GM18508 (cell line): ENCODE measurements around the gene NLRP3.
"Not testable (repeated sequence)": the region's sequence is repeated elsewhere in the genome, so short reads cannot be mapped to it uniquely, and the experiment has no call there.

Experiments used
- ATAC-seq: cut with Tn5 transposase; IDR thresholded peaks from one replicate; pipeline ENCODE4 v1.9.1; 2021; ENCODE audit warnings: moderate number of reproducible peaks; ENCODE audit not compliant: insufficient read depth, unreplicated experiment

The NLRP3 gene

GRCh38 chr1:247390116-247390791 lies 25.7 kb upstream of the NLRP3 start:
- ATAC-seq, result peak; percentile 100

GRCh38 chr1:247390996-247391395 lies 25.0 kb upstream of the NLRP3 start:
- no peak for ATAC-seq

- no peak for ATAC-seq
These were observed 23.9 kb upstream of the NLRP3 start for GRCh38 chr1:247392088-247392487.

GRCh38 chr1:247395075-247395474 lies 20.9 kb upstream of the NLRP3 start:
- ATAC-seq, result not testable (repeated sequence)

DNA sequence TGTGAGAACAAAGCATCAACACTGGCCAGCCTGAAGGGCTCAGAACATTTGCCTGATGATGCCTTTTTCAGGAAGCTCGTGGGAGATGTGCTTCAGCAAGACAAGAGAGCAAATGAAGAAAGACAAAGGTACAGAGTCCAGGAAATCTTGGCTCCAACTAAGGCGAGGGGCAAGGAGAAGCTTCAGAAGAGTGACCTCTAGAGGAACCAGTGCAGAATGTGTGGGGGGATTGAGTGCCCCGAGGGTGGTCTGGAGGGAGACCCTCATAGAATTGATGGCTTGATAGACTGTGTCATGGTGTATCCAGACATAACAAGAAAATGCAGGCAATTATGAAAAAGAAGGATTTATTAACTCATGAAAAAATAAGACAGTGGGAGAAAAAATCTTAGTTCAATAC lies 15.3 kb upstream of the NLRP3 start:
- no peak for ATAC-seq

DNA sequence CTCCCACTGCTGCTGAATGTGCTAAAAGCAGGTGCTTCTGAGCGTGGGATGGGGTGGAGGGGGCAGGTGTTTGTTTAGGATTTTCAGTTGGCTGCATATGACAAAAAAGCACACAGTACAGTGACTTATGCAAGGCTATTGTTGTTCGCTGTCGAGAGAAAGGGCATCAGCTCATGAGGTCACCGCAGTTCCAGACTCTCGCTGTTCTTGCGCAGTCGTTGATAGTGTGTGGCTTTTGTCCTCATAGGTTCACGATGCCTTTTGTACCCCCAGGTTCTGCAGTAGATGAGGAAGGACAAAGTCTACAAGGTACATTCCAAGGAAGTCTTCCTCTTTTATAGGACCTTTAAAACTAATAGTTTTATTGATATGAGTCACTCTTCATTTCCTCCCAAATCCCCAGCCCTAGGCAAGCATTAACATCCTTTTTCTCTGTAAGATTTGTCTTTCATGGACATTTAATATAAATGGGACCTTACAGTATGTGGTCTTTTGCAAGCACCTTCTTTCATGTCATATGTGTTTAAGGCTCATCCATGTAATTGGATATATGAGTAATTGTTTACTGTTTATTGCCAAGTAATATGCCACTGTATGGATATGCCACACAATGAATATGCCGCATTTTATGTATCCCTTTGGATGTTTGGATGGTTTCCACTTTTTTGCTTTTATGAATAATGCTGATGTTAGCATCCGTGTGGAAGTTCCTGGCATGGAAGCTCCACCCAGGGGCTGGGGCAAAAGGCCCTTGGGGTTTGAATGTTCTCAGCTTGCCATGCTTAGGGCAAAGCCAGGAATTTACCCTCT lies 14.5 kb upstream of the NLRP3 start:
- ATAC-seq, result no peak

GRCh38 chr1:247402120-247402675 lies 13.8 kb upstream of the NLRP3 start:
- no peak for ATAC-seq

GRCh38 chr1:247406014-247406656 lies 9.8 kb upstream of the NLRP3 start:
- no peak for ATAC-seq

DNA sequence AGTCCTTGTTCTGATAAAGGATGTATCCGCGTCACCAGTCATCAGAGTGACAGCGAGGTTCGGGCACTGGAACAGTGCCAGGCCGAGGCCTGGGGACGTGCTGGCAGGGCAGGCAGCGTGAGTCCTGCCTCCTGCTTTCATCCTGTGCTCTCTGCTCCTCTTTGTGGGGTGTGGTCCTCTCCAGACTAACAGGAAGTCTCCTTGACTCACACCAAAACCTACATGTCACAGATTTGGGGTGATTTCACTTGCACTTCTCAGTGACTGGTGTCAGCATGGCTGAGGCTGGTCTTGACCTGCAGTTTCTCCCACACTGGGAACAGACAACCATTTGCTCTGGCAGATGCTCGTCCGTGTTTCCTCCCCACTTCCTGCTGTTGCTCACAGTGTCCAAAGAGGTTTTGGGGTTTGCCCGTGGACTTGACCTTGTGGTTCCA lies 8.8 kb upstream of the NLRP3 start:
- peak; percentile 80 for ATAC-seq

- no peak for ATAC-seq
These were observed 7.9 kb upstream of the NLRP3 start for GRCh38 chr1:247408100-247408499.

- ATAC-seq, result peak; percentile 84
These were observed 6.0 kb upstream of the NLRP3 start for GRCh38 chr1:247409869-247410544.

GRCh38 chr1:247411621-247412327 lies 4.2 kb upstream of the NLRP3 start:
- no peak for ATAC-seq

DNA sequence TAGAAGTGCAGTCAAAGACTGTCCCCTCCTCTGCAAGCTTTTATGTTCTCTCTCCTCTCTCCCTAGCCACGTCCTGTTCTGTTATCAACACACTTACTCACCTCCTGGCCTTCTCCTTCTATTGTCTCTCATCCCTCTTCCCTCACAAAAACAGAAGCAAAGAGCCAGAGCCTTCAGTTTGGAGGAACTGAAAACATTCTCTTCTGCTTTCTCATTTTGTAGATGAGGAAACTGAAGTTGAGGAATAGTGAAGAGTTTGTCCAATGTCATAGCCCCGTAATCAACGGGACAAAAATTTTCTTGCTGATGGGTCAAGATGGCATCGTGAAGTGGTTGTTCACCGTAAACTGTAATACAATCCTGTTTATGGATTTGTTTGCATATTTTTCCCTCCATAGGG lies 1.9 kb downstream of the NLRP3 start:
- no peak for ATAC-seq

DNA sequence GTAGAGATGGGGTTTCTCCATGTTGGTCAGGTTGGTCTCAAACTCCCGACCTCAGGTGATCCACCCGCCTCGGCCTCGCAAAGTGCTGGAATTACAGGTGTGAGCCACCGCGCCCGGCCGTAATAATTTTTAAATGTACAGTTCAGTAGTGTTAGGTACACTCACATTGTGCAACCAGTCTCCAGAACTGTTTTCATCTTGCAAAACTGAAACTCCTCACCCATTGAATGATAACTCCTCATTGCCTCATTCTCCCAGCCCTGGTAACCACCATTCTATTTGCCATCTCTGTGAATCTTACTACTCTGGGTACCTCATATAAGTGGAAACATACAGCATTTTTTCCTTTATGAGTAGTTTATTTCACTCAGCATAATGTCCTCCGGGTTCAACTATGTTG lies 3.4 kb downstream of the NLRP3 start:
- no peak for ATAC-seq

DNA sequence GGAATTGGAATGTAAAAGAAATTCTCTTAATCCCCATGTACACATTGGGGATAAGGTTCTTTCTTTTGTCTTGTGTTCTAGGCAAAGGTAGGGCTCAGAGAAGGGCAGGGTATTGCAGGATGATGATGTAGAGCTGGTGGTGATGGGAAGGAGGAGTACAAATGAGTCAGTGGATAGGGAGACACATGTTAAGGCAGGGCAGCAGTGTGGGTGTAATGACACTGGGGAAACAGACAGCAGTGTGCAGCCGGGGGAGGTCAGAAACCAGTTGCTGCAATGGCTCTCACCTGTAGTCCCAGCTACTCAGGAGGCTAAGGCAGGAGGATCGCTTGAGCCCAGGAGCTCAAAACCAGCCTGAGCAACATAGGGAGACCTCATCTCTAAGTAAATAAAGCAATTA lies 5.1 kb downstream of the NLRP3 start:
- ATAC-seq, result no peak

DNA sequence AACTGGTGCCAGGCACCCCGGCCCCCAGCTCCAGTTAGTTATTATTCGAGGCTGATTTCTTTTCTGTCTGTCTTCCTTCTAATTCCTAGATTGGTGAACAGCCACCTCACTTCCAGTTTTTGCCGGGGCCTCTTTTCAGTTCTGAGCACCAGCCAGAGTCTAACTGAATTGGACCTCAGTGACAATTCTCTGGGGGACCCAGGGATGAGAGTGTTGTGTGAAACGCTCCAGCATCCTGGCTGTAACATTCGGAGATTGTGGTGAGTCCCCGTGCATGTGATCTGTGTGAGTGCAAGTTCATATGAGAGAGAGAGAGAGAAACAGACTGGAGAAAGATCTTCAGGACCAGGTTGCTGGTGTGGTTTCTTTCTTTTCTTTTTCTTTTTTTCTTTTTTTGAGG lies 13.5 kb downstream of the NLRP3 start:
- no peak for ATAC-seq

- no peak for ATAC-seq
These were observed 14.5 kb downstream of the NLRP3 start for GRCh38 chr1:247430434-247430833.

DNA sequence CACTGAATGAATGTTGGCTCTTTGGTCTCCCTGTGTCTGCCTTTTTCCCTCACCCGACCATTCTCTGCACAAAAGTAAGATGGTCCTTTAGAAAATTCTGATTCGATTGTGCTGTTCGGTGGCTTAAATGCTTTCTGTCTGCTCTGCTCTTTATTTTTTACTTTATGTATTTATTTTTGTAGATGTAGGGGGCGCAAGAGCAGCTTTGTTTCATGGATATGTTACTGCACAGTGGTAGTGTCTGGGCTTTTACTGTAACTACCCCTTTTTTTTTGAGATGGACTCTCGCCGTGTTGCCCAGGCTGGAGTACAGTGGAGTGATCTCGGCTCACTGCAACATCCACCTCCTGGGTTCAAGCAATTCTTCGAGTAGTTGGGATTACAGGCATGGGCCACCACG lies 15.7 kb downstream of the NLRP3 start:
- no peak for ATAC-seq

DNA sequence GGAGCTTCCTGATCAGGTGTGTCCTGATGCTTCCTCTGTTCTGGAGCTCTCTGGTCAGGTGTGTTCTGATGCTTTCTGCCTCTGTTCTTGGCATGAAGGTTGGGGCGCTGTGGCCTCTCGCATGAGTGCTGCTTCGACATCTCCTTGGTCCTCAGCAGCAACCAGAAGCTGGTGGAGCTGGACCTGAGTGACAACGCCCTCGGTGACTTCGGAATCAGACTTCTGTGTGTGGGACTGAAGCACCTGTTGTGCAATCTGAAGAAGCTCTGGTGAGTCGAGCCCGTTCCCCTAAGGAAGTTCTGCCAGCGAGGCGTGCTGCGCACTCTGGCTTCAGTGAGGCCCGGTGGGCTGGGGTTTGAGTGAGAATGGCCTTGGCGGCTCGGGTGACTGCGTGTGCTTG lies 18.0 kb downstream of the NLRP3 start:
- ATAC-seq, result no peak
